ENCODE data around the gene CCNY. TPM values are rescaled to one million over a fixed set of nuclear protein-coding genes. Genes with fewer than 3 reads are reported as not detected.
A peak's percentile ranks its signal among the peaks of the same experiment; 100 is the strongest.

CCNY gene
- total RNA-seq, 1 donor from 2014 or later, result 59.4 TPM

GRCh38 chr10:35364808-35365207, 28.5 kb downstream of the CCNY start:
- peaks cover 27% of the 10 kb centered on the region for H3K4me1 Mint-ChIP-seq (ENCODE audit: low read depth)
- H3K27me3 Mint-ChIP-seq, result no peaks in the 10 kb centered on the region
- peak overlapping the region; percentile 2 for H3K4me3 Mint-ChIP-seq (ENCODE audit: low read depth)
- no peak for DNase-seq (ENCODE audit: low spot score, unreplicated experiment)
- no peak for TF ChIP-seq CTCF (IDR thresholded peaks at IDR 0.05; ENCODE audit: unreplicated experiment)
- peaks cover 5% of the 10 kb centered on the region for H3K36me3 Mint-ChIP-seq (ENCODE audit: insufficient read depth)
- H3K27ac Mint-ChIP-seq, result peak overlapping the region; percentile 82
- peaks cover 4% of the 10 kb centered on the region for H3K9me3 Mint-ChIP-seq (ENCODE audit: low read depth)

GRCh38 chr10:35365994-35366393, 29.7 kb downstream of the CCNY start:
- H3K27ac Mint-ChIP-seq, result no peak overlapping the region
- no peak overlapping the region for H3K4me3 Mint-ChIP-seq (ENCODE audit: low read depth)
- H3K9me3 Mint-ChIP-seq (ENCODE audit: low read depth), result peaks cover 4% of the 10 kb centered on the region
- peaks cover 28% of the 10 kb centered on the region for H3K4me1 Mint-ChIP-seq (ENCODE audit: low read depth)
- no peak for DNase-seq (ENCODE audit: low spot score, unreplicated experiment)
- no peak for TF ChIP-seq CTCF (IDR thresholded peaks at IDR 0.05; ENCODE audit: unreplicated experiment)
- no peaks in the 10 kb centered on the region for H3K27me3 Mint-ChIP-seq
- peaks cover 5% of the 10 kb centered on the region for H3K36me3 Mint-ChIP-seq (ENCODE audit: insufficient read depth)

GRCh38 chr10:35367107-35367859, 31.0 kb downstream of the CCNY start:
- Mint-ChIP-seq H3K27ac (no peak overlapping the region), H3K4me3 (ENCODE audit: low read depth) (no peak overlapping the region), H3K27me3 (no peaks in the 10 kb centered on the region), H3K4me1 (ENCODE audit: low read depth) (peaks cover 29% of the 10 kb centered on the region), H3K9me3 (ENCODE audit: low read depth) (peaks cover 5% of the 10 kb centered on the region), H3K36me3 (ENCODE audit: insufficient read depth) (peaks cover 8% of the 10 kb centered on the region)
- DNase-seq (ENCODE audit: low spot score, unreplicated experiment), result no peak
- TF ChIP-seq CTCF (IDR thresholded peaks at IDR 0.05; ENCODE audit: unreplicated experiment), result no peak

- Mint-ChIP-seq H3K36me3 (ENCODE audit: insufficient read depth) (peaks cover 8% of the 10 kb centered on the region), H3K27ac (no peak overlapping the region), H3K27me3 (no peaks in the 10 kb centered on the region), H3K9me3 (ENCODE audit: low read depth) (peaks cover 5% of the 10 kb centered on the region), H3K4me1 (ENCODE audit: low read depth) (peaks cover 29% of the 10 kb centered on the region), H3K4me3 (ENCODE audit: low read depth) (no peak overlapping the region)
- DNase-seq (ENCODE audit: low spot score, unreplicated experiment), result no peak
- no peak for TF ChIP-seq CTCF (IDR thresholded peaks at IDR 0.05; ENCODE audit: unreplicated experiment)
These were observed 31.7 kb downstream of the CCNY start for GRCh38 chr10:35367982-35368381.

- Mint-ChIP-seq H3K4me1 (ENCODE audit: low read depth) (peaks cover 27% of the 10 kb centered on the region), H3K36me3 (ENCODE audit: insufficient read depth) (peaks cover 6% of the 10 kb centered on the region), H3K27ac (no peak overlapping the region), H3K27me3 (no peaks in the 10 kb centered on the region), H3K9me3 (ENCODE audit: low read depth) (peaks cover 5% of the 10 kb centered on the region), H3K4me3 (ENCODE audit: low read depth) (no peak overlapping the region)
- no peak for TF ChIP-seq CTCF (IDR thresholded peaks at IDR 0.05; ENCODE audit: unreplicated experiment)
- no peak for DNase-seq (ENCODE audit: low spot score, unreplicated experiment)
These were observed 32.3 kb downstream of the CCNY start for GRCh38 chr10:35368485-35369048.
